ENCODE data around the gene OR4Q2. TPM values are rescaled to one million over a fixed set of nuclear protein-coding genes. Genes with fewer than 3 reads are reported as not detected.
"Not testable (repeated sequence)": the region's sequence is repeated elsewhere in the genome, so short reads cannot be mapped to it uniquely, and the experiment has no call there.

Gene OR4Q2
- not detected for total RNA-seq

- in situ Hi-C loops (cut with MboI; ENCODE audit: low pct_ligation_motif_present in 1 of 4, low pct_unique_long_range_greater_than_20kb in 1 of 4, low sequenced_read_pairs in 3 of 4): no loop called here
- no peak within 1 kb of the TSS for H3K27ac ChIP-seq
- no peaks in the 10 kb centered on the region for H3K27me3 ChIP-seq
- H3K4me3 ChIP-seq: no peak within 1 kb of the TSS
- no peaks in the 10 kb centered on the region for H3K4me1 ChIP-seq
- TF ChIP-seq CTCF (IDR thresholded peaks at IDR 0.05) (no peak), POLR2AphosphoS5 (IDR thresholded peaks at IDR 0.05) (no peak), EP300 (IDR thresholded peaks at IDR 0.05; ENCODE audit: low read depth) (no peak), POLR2A (IDR thresholded peaks at IDR 0.05) (no peak)
- intact Hi-C loops (cut with DNase I; ENCODE audit: low total_unique reads): no loop called here
- H3K36me3 ChIP-seq: no peaks in the 10 kb centered on the region
- DNase-seq: no peak
- no peaks in the 10 kb centered on the region for H3K9me3 ChIP-seq
Measured at GRCh38 chr14:20001863-20002262, at the start of gene OR4Q2. TSS of gene OR4Q2 (plus strand) at chr14:20002163.

GRCh38 chr14:19969735-19970134 is 32.2 kb upstream of the OR4Q2 start:
- H3K9me3 ChIP-seq; in situ Hi-C loops (cut with MboI; ENCODE audit: low pct_ligation_motif_present in 1 of 4, low pct_unique_long_range_greater_than_20kb in 1 of 4, low sequenced_read_pairs in 3 of 4); DNase-seq; H3K27ac ChIP-seq; H3K27me3 ChIP-seq; intact Hi-C loops (cut with DNase I; ENCODE audit: low total_unique reads); H3K4me1 ChIP-seq; H3K36me3 ChIP-seq; H3K4me3 ChIP-seq: not testable (repeated sequence)
- 25 to 78% methylated on average over 2 of the region's 2 CpGs for WGBS, 2 donors (ENCODE audit: low coverage in 1 of 2)

GRCh38 chr14:19974844-19975243 is 27.1 kb upstream of the OR4Q2 start:
- DNase-seq: no peak
- in situ Hi-C loops (cut with MboI; ENCODE audit: low pct_ligation_motif_present in 1 of 4, low pct_unique_long_range_greater_than_20kb in 1 of 4, low sequenced_read_pairs in 3 of 4): no loop called here
- Histone ChIP-seq H3K27me3 (no peaks in the 10 kb centered on the region), H3K36me3 (no peaks in the 10 kb centered on the region), H3K4me1 (no peaks in the 10 kb centered on the region), H3K9me3 (no peaks in the 10 kb centered on the region), H3K27ac (no peak overlapping the region), H3K4me3 (no peak overlapping the region)
- no peak for TF ChIP-seq POLR2AphosphoS5 (IDR thresholded peaks at IDR 0.05)
- no peak for TF ChIP-seq EP300 (IDR thresholded peaks at IDR 0.05; ENCODE audit: low read depth)
- no peak for TF ChIP-seq POLR2A (IDR thresholded peaks at IDR 0.05)
- TF ChIP-seq CTCF (IDR thresholded peaks at IDR 0.05): no peak
- intact Hi-C loops (cut with DNase I; ENCODE audit: low total_unique reads): no loop called here
- WGBS, 2 donors (ENCODE audit: low coverage in 1 of 2): 73 to 79% methylated on average over 1 of the region's 1 CpG

GRCh38 chr14:19975291-19975690 is 26.7 kb upstream of the OR4Q2 start, which contains the start of gene OR4K15:
TSS of gene OR4K15 (plus strand) at chr14:19975591. CDS start at chr14:19975591, 0 bp downstream.
- intact Hi-C loops (cut with DNase I; ENCODE audit: low total_unique reads) (no loop called here), in situ Hi-C loops (cut with MboI; ENCODE audit: low pct_ligation_motif_present in 1 of 4, low pct_unique_long_range_greater_than_20kb in 1 of 4, low sequenced_read_pairs in 3 of 4) (no loop called here)
- no peaks in the 10 kb centered on the region for H3K9me3 ChIP-seq
- H3K27ac ChIP-seq: no peak within 1 kb of the TSS
- H3K4me3 ChIP-seq: no peak within 1 kb of the TSS
- no peak for DNase-seq
- H3K4me1 ChIP-seq: no peaks in the 10 kb centered on the region
- WGBS, 2 donors (ENCODE audit: low coverage in 1 of 2): 93 to 95% methylated on average over 3 of the region's 3 CpGs
- no peaks in the 10 kb centered on the region for H3K36me3 ChIP-seq
- TF ChIP-seq CTCF (IDR thresholded peaks at IDR 0.05) (no peak), EP300 (IDR thresholded peaks at IDR 0.05; ENCODE audit: low read depth) (no peak), POLR2A (IDR thresholded peaks at IDR 0.05) (no peak), POLR2AphosphoS5 (IDR thresholded peaks at IDR 0.05) (no peak)
- no peaks in the 10 kb centered on the region for H3K27me3 ChIP-seq

- H3K27me3 ChIP-seq: no peaks in the 10 kb centered on the region
- WGBS, 2 donors (ENCODE audit: low coverage in 1 of 2): 68% methylated on average over 2 of the region's 2 CpGs; no CpG with 5 or more reads in 1 of the 2 donors
- H3K4me1 ChIP-seq: no peaks in the 10 kb centered on the region
- no peak overlapping the region for H3K4me3 ChIP-seq
- DNase-seq: no peak
- TF ChIP-seq CTCF (IDR thresholded peaks at IDR 0.05) (no peak), EP300 (IDR thresholded peaks at IDR 0.05; ENCODE audit: low read depth) (no peak), POLR2A (IDR thresholded peaks at IDR 0.05) (no peak)
- no peak overlapping the region for H3K27ac ChIP-seq
- no peaks in the 10 kb centered on the region for H3K36me3 ChIP-seq
- H3K9me3 ChIP-seq: no peaks in the 10 kb centered on the region
- in situ Hi-C loops (cut with MboI; ENCODE audit: low pct_ligation_motif_present in 1 of 4, low pct_unique_long_range_greater_than_20kb in 1 of 4, low sequenced_read_pairs in 3 of 4) (no loop called here), intact Hi-C loops (cut with DNase I; ENCODE audit: low total_unique reads) (no loop called here)
Measured at GRCh38 chr14:19993438-19993837, 8.5 kb upstream of the OR4Q2 start.
